HepG2 (cell line): ENCODE measurements around the gene RPS25. TPM values are rescaled to one million over a fixed set of nuclear protein-coding genes. Genes with fewer than 3 reads are reported as not detected.

Source experiments
- ATF7 ChIP-seq, 2 experiments: fragments of 450-650 bp in 1 of 2; sonication (generic) in 1 of 2; formaldehyde crosslinking in 1 of 2; IDR thresholded peaks; 2 replicates each; pipeline versions ENCODE4 v1.4.0 to v1.6.1; 2016 to 2020; ENCODE audit warnings: antibody characterized with exemption in 1 of 2, mild to moderate bottlenecking in 1 of 2, missing genetic modification reagents in 1 of 2
- CREM ChIP-seq, 2 experiments: sonication (generic) in 1 of 2; formaldehyde crosslinking in 1 of 2; IDR thresholded peaks; 2 replicates each; pipeline versions ENCODE4 v1.4.0 to v1.6.1; 2016 to 2020; ENCODE audit warnings: antibody characterized with exemption in 1 of 2, mild to moderate bottlenecking in 1 of 2, missing genetic modification reagents in 1 of 2
- MATR3 ChIP-seq: sonication (generic); formaldehyde crosslinking; IDR thresholded peaks from 2 replicates; pipeline ENCODE4 v1.4.0; 2020; ENCODE audit warnings: missing genetic modification reagents
- NCOA1 ChIP-seq: sonication (generic); formaldehyde crosslinking; IDR thresholded peaks from 2 replicates; pipeline ENCODE4 v1.9.0; 2021; ENCODE audit warnings: missing genetic modification reagents
- NR2F1 ChIP-seq, 2 experiments: fragments of 450-650 bp in 1 of 2; formaldehyde crosslinking in 1 of 2; IDR thresholded peaks; 2 replicates each; pipeline versions ENCODE4 v1.5.0 to v1.6.1; 2016 to 2020; ENCODE audit warnings: mild to moderate bottlenecking in 1 of 2, missing compliant biosample characterization in 1 of 2, missing genetic modification reagents in 1 of 2, moderate library complexity in 1 of 2
- POLR2G ChIP-seq: fragments of 200-400 bp; formaldehyde crosslinking; IDR thresholded peaks from 2 replicates; pipeline ENCODE4 v1.6.1; 2018; ENCODE audit warnings: mild to moderate bottlenecking, low read depth, low read length, moderate library complexity
- ZMYM2 ChIP-seq: sonication (generic); formaldehyde crosslinking; IDR thresholded peaks from 2 replicates; pipeline ENCODE4 v1.8.0; 2022; ENCODE audit warnings: mild to moderate bottlenecking, missing genetic modification reagents
- ZNF225 ChIP-seq: sonication (generic); formaldehyde crosslinking; IDR thresholded peaks from 2 replicates; pipeline ENCODE4 v1.4.0; 2020; ENCODE audit warnings: mild to moderate bottlenecking, missing genetic modification reagents
- ZNF253 ChIP-seq: sonication (generic); formaldehyde crosslinking; IDR thresholded peaks from 2 replicates; pipeline ENCODE4 v1.8.0; 2022; ENCODE audit warnings: mild to moderate bottlenecking, missing genetic modification reagents, borderline replicate concordance
- ZNF570 ChIP-seq: sonication (generic); formaldehyde crosslinking; IDR thresholded peaks from 2 replicates; pipeline ENCODE4 v1.4.0; 2020; ENCODE audit warnings: mild to moderate bottlenecking, missing genetic modification reagents, borderline replicate concordance
- ZNF660 ChIP-seq: sonication (generic); formaldehyde crosslinking; IDR thresholded peaks from 2 replicates; pipeline ENCODE4 v1.5.1; 2020; ENCODE audit warnings: mild to moderate bottlenecking, low read depth, missing genetic modification reagents, borderline replicate concordance
- ZNF7 ChIP-seq: IDR thresholded peaks from 2 replicates; pipeline ENCODE4 v1.6.1; 2016; ENCODE audit warnings: missing biosample characterization, missing genetic modification reagents
- ZNF83 ChIP-seq: sonication (generic); formaldehyde crosslinking; IDR thresholded peaks from 2 replicates; pipeline ENCODE4 v1.4.0; 2020; ENCODE audit warnings: missing genetic modification reagents, mild to moderate bottlenecking, borderline replicate concordance
- polyA plus RNA-seq, 8 experiments: library from polyadenylated mRNA; depleted of rRNA in 3 of 8; stranded (reverse) in 7 of 8; unstranded in 1 of 8; fragments of >200 nt; fragmentation: Illumina TruSeq in 4 of 8; extraction: Trizol in 4 of 8; gene quantifications; 2 replicates each; pipeline versions ENCODE4 v1.2.1 to v1.2.3, GENCODE V29; 2011 to 2016; ENCODE audit warnings: low read depth in 4 of 8, missing spikeins in 1 of 8, mixed read lengths in 1 of 8; ENCODE audit not compliant: insufficient read depth in 1 of 8
- total RNA-seq, 5 experiments: library from RNA; depleted of rRNA; stranded (reverse); fragments of >200 nt; fragmentation: Illumina TruSeq; extraction: Trizol; gene quantifications; 2 replicates each; pipeline ENCODE4 v1.2.3, GENCODE V29; 2016; ENCODE audit warnings: low read depth in 1 of 5
- TF ChIP-seq, protein P1 (sequence below): sonication (generic); formaldehyde crosslinking; IDR thresholded peaks from 2 replicates; pipeline ENCODE4 v1.5.1; 2020; ENCODE audit warnings: missing genetic modification reagents, mild to moderate bottlenecking, borderline replicate concordance
- TF ChIP-seq, protein P2 (sequence below): sonication (generic); formaldehyde crosslinking; IDR thresholded peaks from 2 replicates; pipeline ENCODE4 v1.4.0; 2020; ENCODE audit warnings: mild to moderate bottlenecking, low read depth, missing genetic modification reagents

Gene RPS25
- total and polyA plus RNA-seq, 2 of the 13 experiments (the other 11 are each of a cell fraction or from before 2014, with no cell fraction given), result 839 to 1,415 TPM

DNA sequence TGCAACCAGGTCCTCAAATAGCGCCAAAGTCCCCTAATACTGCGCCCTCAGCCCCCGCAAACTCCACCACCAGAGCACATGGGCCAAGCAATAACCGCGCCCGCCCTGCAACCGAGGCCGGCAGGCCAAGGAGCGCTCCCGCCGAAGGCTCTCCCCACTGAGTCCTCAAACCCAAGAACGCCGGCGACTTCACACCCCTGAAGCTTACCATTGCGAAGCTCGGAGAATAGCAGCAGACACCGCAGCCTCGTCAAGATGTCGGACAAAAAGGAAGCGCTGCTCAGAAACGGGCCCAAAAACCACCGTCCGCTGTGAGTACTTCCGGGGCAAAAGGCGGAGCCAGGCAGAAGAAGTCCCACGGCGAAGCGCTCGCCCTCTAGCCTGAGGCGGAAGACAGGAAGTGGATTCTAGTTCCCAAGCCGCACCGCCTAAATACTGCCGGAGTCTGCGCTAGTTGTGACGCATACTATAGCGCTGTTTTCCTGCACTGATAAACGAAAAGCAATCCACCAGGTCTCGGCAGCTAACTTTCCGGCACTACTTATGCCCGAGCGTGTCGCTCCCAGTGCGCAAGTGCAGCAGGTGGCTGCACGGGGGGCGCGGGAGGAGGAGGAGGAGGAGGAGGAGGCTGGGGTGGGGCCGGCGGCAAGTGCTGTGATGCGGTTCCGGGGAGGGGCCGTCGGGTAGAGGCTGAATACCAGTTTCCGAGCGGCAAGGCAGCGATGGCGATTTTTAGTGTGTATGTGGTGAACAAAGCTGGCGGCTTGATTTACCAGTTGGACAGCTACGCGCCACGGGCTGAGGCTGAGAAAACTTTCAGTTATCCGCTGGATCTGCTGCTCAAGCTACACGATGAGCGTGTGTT lies at the start of gene RPS25, which contains the start of gene TRAPPC4 (continued):
- TF ChIP-seq CREM (IDR thresholded peaks at IDR 0.05) (peak; percentile 91), CREM (CRISPR knock-in tag; IDR thresholded peaks at IDR 0.05) (no peak), ZNF83 (CRISPR knock-in tag) (no peak), ZMYM2 (CRISPR knock-in tag) (no peak), POLR2G (peak; percentile 95), MATR3 (CRISPR knock-in tag) (no peak), NR2F1 (CRISPR knock-in tag; IDR thresholded peaks at IDR 0.05) (no peak; a peak in 1 of 4 replicates), ZNF660 (no peak), ZNF225 (no peak; the same call in 1 of the 2 replicates), ZNF7 (CRISPR knock-in tag) (peak; percentile 20; the same call in 1 of the 2 replicates), ZNF570 (CRISPR knock-in tag) (no peak), ZNF253 (CRISPR knock-in tag) (0 out of 2 replicates have a peak, but pooled peaks have one; percentile 43), ATF7 (IDR thresholded peaks at IDR 0.05) (no peak), ATF7 (CRISPR knock-in tag; IDR thresholded peaks at IDR 0.05) (0 out of 2 replicates have a peak, but pooled peaks have one; percentile 19), NCOA1 (CRISPR knock-in tag) (no peak; the same call in 1 of the 2 replicates)
- TF ChIP-seq, protein P1, sequence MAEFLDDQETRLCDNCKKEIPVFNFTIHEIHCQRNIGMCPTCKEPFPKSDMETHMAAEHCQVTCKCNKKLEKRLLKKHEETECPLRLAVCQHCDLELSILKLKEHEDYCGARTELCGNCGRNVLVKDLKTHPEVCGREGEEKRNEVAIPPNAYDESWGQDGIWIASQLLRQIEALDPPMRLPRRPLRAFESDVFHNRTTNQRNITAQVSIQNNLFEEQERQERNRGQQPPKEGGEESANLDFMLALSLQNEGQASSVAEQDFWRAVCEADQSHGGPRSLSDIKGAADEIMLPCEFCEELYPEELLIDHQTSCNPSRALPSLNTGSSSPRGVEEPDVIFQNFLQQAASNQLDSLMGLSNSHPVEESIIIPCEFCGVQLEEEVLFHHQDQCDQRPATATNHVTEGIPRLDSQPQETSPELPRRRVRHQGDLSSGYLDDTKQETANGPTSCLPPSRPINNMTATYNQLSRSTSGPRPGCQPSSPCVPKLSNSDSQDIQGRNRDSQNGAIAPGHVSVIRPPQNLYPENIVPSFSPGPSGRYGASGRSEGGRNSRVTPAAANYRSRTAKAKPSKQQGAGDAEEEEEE (CRISPR knock-in tag), result peak; percentile 33; the same call in 1 of the 2 replicates
- TF ChIP-seq, protein P2, sequence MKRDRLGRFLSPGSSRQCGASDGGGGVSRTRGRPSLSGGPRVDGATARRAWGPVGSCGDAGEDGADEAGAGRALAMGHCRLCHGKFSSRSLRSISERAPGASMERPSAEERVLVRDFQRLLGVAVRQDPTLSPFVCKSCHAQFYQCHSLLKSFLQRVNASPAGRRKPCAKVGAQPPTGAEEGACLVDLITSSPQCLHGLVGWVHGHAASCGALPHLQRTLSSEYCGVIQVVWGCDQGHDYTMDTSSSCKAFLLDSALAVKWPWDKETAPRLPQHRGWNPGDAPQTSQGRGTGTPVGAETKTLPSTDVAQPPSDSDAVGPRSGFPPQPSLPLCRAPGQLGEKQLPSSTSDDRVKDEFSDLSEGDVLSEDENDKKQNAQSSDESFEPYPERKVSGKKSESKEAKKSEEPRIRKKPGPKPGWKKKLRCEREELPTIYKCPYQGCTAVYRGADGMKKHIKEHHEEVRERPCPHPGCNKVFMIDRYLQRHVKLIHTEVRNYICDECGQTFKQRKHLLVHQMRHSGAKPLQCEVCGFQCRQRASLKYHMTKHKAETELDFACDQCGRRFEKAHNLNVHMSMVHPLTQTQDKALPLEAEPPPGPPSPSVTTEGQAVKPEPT (CRISPR knock-in tag), result no peak
